ENCODE data around the gene CADPS.

- no peak for TF ChIP-seq CTCF (IDR thresholded peaks at IDR 0.05)
- TF ChIP-seq POLR2A (IDR thresholded peaks at IDR 0.05), result no peak
- TF ChIP-seq POLR2AphosphoS5 (IDR thresholded peaks at IDR 0.05), result no peak
Measured at GRCh38 chr3:62892951-62893350, 17.7 kb upstream of the CADPS start.
